Fibroblast of skin of abdomen (primary cell): ENCODE measurements around the gene SKIC2.
A peak's percentile ranks its signal among the peaks of the same experiment; 100 is the strongest.
"Not testable (repeated sequence)": the region's sequence is repeated elsewhere in the genome, so short reads cannot be mapped to it uniquely, and the experiment has no call there.

Experiments
- DNase-seq: peaks from one replicate; pipeline ENCODE4 v3.0.0-alpha.2; 2013

SKIC2 gene

DNA sequence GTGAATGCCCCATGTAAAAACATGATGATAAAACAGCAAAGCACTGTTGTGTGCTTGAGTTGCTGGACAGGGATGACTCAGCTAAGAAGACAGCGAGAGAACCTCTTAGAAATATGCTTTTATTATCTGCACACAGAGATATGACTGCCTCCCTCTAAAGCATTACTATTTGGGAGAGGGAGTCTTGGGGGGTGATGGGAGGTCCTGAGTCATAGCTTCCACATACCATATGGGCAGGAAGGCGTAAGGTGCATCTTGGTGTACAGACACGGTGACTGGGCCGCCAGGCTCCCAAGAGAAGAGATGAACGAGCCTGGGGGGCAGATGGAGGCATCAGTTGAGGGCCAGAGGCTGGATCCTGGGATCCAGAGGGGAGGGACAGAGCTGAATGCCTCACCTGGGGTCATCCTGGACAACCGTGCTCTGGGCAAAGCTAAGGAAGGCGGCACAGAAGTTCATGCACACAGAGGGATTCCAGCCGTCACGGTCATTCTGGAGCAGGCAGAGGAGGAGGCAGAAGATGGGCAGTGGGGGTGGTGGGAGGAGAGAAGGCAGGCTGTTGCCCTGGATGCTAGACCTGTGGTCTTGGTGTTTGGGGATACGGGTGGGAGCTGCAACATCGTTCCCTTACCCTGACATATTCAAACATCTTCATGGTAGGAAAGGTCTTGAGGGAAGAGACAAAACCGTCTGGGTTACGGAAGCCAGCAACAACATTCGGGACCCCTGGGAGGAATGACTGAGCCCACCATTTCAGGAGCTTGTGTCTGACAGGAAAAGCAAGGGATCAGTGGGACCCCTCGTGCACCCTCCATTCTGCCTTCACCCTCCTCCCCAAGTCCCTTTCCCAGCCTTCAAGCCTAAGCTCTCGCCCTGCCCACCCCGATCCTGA, 11.0 kb downstream of the SKIC2 start:
- no peak for DNase-seq

DNA sequence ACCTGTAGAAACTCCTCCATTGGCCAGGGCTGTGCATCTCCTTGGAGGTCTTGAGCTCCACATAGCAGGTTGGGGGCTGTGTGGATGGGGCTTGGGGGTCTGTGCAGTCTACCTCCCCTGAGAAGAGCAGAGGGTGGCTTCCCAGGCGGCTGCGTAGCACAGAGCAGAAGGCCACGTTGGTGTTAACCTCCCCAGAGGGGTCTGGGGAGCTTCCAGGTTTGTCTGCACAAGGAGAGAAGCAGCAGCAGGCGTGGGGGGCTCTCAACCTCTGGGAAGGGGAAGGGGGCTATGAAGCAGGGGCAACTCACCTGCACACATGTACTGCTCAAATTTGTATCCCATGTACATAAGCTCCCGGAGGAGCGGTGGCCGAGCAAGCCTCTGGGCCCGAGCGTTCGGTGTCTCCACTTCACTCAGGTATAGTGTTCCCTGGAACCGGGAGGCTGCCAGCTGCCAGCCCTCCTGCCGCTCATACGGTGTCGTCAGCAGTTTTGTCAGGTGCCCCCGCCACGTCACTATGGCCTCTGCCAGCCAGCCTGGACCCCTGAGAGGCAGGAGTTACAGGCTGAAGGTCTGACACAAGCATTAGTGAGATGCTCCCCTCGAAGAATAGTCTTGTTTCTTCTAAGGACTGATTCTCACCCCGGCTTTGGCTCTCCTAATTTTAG, 11.8 kb downstream of the SKIC2 start:
- no peak for DNase-seq

DNA sequence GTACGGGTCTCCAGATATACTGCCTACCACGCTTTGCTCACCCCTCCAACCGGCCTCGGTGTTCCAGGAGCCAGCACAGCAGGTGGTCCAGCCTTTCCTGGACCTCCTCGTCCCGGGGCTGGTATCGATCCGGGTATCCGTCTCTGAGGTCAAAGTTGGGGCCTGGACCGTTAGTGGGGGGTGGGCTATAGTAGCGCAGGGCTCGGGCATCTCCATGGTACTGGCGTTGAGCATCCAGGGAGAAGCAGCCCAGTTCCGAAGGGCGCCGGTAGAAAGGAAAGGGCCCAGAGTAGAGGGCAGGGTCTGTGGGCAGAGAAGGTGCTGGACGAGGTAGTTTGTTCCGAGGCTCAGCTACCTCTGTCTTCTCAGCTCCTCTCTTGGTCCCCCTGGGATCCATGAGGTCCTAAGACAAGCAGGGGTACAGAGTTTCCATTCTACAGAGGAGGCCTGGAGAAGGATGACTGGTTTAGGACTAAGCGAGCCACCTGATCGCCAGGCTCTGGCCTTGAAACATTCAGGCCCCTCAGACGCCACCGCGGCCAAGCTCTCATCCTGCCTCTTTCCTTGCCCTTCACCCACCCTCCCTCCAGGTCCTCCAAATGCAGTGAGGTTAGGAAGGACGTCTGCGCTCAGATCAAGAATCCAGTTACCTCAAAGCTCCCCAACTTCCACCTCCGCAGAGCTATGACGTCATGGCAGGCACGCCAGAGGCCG, 12.5 kb downstream of the SKIC2 start:
- DNase-seq = no peak

DNA sequence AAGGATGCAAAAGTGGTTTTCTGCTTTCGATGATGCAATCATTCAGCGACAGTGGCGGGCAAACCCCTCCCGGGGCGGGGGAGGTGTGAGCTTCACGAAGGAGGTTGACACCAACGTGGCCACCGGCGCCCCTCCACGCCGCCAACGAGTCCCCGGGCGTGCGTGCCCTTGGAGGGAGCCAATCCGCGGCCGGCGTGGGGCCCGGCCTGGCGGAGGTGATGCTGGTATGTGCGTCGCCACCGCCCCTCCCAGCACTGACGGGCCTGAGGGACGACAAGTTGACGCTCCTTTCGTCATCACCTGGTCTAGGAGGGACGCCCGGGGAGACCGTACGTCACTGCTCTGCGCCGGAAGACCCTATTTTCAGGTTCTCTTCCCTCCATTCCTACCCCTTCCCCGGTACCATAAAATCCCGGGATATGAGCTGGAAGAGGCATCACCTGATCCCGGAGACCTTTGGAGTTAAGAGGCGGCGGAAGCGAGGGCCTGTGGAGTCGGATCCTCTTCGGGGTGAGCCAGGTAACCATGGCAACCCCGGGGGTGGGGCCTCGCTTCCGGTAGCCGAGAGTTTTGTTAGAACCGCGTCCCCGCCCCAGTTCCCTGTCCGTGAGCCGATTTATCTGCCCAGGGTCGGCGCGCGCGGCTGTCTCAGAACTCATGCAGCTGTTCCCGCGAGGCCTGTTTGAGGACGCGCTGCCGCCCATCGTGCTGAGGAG, 13.2 kb downstream of the SKIC2 start, which contains the start of gene DXO:
TSS of gene DXO (minus strand) at position 146 of the 716 bp plus-strand sequence. CDS start 463 bp downstream, outside the sequence.
- peak; percentile 99 for DNase-seq

DNA sequence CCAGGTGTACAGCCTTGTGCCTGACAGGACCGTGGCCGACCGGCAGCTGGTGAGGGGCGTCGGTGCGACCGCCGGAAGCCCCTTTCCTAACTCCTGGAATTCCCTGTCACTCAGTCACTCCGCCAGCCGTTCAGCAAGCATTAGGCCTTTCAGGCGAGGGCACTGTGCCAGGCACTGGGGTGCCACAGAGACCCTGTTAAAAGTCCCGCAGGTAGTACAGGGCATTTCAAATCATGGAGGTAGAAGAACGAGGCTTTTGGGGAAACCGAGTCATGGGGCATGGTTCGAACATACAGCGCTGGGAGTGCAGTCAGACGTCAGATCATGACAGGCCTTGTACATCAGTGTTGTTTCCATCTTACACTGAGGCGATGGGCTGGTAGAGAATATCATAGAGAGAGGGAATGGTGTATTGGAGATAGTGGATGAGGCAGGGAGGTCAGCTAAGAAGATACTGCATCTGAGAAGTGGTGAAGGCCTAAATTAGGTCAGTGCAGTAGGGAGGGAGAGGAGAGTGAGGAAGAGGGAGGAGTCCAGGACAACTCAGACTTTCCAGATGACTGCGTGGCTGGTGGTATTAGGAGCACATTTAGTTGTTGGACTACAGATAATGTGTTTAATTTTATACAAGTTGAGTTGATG, 13.9 kb downstream of the SKIC2 start:
- no peak for DNase-seq

DNA sequence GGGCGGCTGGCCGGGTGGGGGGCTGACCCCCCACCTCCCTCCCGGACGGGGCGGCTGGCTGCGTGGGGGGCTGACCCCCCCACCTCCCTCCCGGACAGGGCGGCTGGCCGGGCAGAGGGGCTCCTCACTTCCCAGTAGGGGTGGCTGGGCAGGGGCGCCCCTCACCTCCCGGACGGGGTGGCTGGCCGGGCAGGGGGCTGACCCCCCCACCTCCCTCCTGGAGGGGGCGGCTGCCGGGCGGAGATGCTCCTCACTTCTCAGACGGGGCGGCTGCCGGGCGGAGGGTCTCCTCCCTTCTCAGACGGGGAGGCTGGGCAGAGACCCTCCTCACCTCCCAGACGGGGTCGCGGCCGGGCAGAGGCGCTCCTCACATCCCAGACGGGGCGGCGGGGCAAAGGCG, 17.1 kb downstream of the SKIC2 start:
- not testable (repeated sequence) for DNase-seq

DNA sequence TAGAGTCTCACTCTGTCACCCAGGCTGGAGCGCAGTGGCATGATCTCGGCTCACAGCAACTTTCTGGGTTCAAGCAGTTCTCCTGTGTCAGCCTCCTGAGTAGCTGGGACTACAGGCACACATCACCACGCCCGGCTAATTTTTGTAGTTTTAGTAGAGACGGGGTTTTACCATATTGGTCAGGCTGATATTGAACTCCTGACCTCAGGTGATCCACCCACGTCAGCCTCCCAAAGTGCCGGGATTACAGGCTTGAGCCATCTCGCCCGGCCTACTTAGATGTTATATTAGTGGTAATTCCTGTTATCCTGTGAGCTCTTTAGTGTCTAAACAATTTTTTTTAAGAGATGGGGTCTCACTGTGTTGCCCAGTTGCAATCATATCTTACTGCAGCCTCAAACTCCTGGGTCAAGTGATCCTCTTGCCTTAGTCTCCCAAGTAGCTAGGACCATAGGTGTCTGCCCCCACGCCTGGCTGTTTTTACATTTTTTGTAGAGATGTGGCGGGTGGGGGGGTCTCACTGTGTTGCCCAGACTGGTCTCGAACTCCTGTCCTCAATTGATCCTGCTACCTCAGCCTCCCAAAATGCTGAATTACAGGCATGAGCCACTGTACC, 18.9 kb downstream of the SKIC2 start:
- no peak for DNase-seq

DNA sequence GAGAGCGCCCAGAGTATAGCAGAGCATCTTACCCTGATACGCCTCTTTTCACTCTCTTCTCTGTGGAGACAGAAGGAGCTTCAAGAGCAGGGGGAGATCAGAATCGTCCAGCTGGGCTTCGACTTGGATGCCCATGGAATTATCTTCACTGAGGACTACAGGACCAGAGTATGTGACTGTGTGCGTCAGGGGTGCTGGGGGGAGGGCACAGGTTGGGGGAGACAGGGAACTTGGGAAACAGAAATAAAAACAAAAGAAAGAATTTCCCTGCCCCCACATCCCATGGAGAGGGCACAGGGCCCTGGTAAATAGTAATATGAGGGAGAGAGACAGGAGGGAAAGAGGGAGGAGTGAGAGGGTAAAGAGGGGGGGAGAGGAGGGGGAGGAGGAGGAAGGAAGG, 19.9 kb downstream of the SKIC2 start:
- no peak for DNase-seq

DNA sequence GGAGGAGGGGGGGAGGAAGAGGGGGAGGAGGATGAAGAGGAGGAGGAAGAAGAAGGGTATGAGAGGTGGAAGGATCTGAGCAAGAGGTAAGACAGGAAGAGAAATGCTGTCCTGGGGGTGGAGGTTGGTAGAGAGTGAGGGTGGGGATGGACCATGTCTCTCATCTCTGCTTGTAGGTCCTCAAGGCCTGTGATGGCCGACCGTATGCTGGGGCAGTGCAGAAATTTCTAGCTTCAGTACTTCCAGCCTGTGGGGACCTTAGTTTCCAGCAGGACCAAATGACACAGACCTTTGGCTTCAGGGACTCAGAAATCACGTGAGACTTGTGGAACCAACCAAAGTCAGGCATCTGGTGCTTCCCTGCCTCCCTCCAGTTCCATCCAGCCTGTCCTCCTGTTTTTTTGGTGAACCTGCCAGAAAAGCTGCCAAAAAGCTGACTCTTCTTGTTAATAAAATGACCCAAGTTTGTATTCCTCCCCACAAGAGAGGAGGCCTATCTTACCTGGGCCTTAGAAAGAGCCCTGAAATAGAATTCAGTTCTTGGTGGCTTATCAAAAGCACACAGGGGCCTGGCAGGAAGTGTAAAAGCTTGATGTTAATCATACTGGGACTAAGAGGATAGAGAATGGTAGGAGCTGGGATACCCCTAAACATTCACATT, 20.4 kb downstream of the SKIC2 start:
- DNase-seq = no peak

DNA sequence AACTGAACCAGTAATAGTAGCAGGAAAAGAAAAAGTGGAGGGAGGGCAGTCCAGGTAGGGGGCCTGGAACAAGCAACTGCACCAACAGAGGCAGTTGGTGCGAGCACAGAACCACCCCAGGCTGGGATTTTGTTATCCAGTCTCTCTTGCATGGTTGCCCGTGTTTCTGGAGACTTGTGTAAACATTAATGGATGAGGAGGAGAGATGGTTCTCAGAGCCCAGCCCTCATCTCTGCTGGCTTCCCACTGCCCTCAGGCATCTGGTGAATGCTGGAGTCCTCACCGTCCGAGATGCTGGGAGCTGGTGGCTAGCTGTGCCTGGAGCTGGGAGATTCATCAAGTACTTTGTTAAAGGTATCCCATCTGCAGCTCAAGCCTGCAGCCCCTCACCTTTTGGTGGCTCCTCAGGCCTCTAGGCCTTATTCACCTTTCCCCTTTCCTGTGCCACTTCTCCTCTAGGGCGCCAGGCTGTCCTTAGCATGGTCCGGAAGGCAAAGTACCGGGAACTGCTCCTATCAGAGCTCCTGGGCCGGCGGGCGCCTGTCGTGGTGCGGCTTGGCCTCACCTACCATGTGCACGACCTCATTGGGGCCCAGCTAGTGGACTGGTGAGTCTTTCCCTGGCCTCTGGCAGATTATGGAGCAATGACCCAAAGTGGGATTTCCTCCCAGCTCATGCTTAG, 21.4 kb downstream of the SKIC2 start:
- not testable (repeated sequence) for DNase-seq

DNA sequence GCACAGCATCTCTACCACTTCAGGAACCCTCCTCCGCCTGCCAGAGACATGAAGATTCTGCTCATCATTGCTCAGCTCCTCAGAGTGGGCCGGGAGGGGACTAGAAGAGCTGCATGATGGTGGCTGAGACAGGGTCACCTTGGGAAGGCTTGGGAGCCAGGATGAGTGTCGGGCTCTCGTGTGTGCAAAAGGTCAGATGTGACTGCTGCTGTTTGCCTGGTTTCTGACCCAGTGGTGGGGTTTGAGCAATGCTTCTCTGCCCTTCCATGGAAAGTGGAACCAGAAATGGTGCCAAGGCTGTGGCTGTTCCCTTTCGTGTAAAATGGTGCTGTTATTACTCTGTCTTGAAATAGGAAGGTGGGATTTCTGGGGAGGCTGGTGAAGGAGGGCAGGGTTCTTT, 22.0 kb downstream of the SKIC2 start:
- DNase-seq = not testable (repeated sequence)

DNA sequence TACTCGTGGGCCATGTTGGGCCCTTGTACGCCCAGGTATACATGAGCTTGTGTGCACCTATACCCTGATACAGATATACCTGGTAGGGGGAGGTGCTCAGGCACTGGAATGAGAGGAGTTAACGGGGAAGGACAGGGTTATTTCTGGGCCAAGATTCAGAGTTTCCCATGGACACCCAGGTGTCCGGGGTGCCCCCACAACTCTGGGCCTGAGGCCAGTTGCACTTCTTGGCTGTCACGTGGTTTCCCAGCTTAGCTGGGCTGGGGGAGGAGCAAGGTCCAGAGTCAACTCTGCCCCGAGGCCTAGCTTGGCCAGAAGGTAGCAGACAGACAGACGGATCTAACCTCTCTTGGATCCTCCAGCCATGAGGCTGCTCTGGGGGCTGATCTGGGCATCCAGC, 22.8 kb downstream of the SKIC2 start, which contains the start of gene C4A:
TSS of gene C4A (plus strand) at position 314 of the 400 bp plus-strand sequence. CDS start at position 365, 51 bp downstream.
- DNase-seq = not testable (repeated sequence)

DNA sequence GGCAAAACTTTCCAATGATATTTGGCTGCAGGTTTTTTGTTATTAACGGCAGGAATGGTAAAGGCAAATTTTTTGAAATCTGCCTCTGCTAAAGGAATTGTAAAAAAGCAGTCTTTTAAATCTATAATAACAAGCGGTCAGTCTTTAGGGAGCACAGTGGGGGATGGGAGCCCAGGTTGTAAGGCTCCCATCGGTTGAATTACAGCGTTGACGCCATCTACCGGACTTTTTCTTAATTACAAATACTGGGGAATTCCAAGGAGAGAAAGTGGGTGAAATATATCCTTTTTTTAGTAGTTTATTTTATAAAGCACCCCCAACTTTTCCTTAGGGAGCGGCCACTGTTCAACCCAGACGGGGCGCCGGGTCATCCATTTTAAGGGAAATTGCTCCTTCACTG, 30.4 kb downstream of the SKIC2 start:
- DNase-seq = not testable (repeated sequence)

DNA sequence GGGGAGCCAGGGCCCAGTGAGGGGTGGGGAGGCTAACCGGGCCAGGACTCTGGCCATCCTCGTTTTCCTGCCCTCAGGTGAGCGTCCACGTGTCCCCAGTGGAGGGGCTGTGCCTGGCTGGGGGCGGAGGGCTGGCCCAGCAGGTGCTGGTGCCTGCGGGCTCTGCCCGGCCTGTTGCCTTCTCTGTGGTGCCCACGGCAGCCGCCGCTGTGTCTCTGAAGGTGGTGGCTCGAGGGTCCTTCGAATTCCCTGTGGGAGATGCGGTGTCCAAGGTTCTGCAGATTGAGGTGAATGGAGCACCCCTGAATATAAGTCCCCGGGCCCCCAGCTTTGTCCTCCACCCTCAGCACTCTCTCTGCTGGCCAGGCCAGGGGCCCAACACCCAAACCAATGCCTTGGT, 35.4 kb downstream of the SKIC2 start:
- not testable (repeated sequence) for DNase-seq

DNA sequence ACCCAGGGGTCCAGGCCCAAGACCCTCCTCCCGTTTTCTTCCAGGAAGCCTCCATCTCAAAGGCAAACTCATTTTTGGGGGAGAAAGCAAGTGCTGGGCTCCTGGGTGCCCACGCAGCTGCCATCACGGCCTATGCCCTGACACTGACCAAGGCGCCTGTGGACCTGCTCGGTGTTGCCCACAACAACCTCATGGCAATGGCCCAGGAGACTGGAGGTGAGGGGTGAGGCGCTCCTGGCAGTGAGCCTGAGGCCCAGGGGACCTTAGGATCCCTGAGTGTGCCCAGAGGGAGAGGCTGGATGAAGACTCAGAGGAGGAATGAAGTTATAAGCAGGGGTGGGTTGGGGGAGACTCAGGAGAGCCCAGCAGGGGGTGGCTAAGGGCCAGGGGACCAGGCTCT, 37.4 kb downstream of the SKIC2 start:
- not testable (repeated sequence) for DNase-seq

DNA sequence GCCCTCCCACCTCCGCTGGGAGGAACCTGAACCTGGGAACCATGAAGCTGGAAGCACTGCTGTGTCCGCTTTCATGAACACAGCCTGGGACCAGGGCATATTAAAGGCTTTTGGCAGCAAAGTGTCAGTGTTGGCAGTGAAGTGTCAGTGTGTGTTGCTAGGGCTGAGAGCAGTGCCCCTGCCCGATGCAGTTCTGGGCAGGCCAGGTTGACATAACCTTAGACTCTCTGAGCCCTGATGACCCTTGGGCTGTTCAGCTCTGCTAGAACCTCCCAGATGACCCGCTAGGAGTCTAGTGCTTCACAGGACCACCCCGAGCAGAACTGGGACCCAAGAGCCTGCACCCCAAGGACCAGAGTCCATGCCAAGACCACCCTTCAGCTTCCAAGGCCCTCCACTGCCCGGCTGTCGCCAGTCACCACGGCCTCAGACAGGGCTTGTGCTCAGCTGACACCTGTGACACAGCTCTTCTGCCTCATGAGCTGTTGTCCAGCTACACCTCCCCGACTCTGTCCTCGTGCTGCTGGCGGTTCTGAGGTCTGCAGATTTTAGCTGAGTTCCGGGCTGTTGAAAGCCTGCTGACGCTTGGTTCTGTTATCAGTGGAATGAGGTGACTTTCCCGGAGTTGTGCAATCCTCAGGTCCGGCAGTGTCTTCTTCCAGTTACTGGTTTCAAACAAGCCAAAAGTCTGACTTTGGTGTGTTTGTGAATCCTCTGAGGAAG, 43.7 kb downstream of the SKIC2 start:
- not testable (repeated sequence) for DNase-seq

DNA sequence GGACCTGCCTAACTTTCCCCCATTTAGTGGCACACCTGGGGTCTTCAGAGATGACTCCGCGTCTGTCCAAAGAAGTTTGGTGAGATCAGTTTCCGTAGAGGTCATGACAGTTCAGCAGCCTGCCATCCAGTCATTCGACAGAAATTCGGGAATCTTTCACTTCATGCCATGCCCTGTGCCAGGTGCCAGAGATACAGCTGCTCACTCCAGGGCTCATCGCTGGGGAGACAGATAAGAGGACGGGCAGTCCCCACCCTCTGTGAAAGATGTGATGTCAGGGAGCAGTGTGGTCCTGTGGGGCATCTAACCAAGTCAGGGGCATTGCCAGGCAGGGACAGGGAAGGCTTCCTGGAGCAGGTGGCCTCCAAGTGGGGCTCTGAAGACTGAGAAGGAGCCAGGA, 44.3 kb downstream of the SKIC2 start:
- not testable (repeated sequence) for DNase-seq

DNA sequence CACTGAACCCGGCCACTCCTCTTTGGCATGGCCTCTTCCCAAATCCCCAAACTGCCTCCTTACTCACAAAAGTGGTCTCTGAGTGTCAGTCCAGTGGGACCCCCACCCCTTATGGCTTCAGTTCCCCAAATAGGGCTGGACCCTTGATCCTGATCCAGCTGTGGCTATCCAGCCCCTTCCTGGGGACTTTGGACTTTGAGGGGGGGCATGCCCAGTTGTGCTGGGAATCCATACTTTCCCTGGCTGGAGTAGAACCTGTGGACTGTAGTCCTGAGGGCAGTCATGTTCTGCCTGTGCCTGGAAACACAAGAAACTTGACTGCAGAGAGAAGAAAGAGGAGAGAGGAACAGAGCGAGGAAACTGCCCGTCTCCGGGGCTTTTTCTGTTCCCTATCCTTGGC, 45.4 kb downstream of the SKIC2 start:
- DNase-seq = not testable (repeated sequence)

DNA sequence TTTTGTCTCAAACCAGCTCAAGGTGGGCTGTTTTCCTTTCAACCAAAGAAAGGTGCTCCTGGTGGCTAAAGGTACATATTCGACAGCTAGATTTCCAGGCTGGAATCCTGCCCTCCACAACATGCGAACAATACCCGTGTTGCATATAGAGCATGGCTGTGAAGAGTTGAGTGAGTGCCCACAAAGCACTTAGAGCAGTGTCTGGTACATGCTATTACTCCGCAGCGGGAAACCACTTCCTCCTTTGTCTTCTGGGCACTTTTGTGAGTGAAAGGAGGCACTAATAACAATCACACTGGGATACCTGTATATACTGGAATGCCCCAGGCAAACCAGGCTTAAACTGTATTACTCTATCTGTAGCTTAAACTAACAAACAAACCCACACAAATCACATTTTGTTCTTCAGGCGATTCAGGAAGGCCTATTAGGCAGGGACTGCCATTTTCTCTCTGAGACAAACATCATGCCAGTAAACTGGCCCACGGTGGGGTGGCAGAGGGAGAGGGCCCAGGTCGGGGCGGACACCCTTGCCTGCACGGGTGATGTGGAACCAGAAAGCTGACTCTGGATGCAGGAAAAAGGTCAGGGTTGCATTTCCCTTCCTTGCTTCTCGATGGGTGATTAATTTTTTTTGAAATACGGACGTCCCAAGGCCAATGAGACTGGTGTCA, 46.0 kb downstream of the SKIC2 start:
- DNase-seq = not testable (repeated sequence)
